HFFc6 (cell line): ENCODE data around the gene LEFTY2. TPM values are rescaled to one million over a fixed set of nuclear protein-coding genes. Genes with fewer than 3 reads are reported as not detected.

ENCODE experiments used
- DNase-seq: peaks from one replicate; pipeline ENCODE4 v3.0.0-alpha.2; 2018
- H3K27ac Mint-ChIP-seq: 2 replicates; pipeline ENCODE4 v1.8.0; 2020; ENCODE audit warnings: mild to moderate bottlenecking, mixed read lengths
- H3K27me3 Mint-ChIP-seq: 2 replicates; pipeline ENCODE4 v1.8.0; 2021; ENCODE audit warnings: mild to moderate bottlenecking, moderate library complexity, mixed read lengths; ENCODE audit not compliant: insufficient read depth
- H3K36me3 Mint-ChIP-seq: 2 replicates; pipeline ENCODE4 v1.8.0; 2021; ENCODE audit warnings: low read depth, mixed read lengths
- H3K4me1 Mint-ChIP-seq: 2 replicates; pipeline ENCODE4 v1.8.0; 2020; ENCODE audit warnings: low read depth, mixed read lengths
- H3K4me3 Mint-ChIP-seq: 2 replicates; pipeline ENCODE4 v1.8.0; 2020; ENCODE audit warnings: mild to moderate bottlenecking, moderate library complexity, mixed read lengths
- H3K9me3 Mint-ChIP-seq: 2 replicates; pipeline ENCODE4 v1.8.0; 2020; ENCODE audit warnings: mild to moderate bottlenecking, mixed read lengths
- CTCF ChIP-seq: fragments of 200-600 bp; sonication (generic); IDR thresholded peaks from 2 replicates; pipeline ENCODE4 v1.5.0; 2021; ENCODE audit warnings: antibody characterized with exemption, mild to moderate bottlenecking
- total RNA-seq, 6 experiments: library from RNA; stranded (reverse); fragmentation: NEBNext Ultra II Directional; extraction: Animal tissue kit (Norgen Biotek cat#: 25700); gene quantifications; 2 replicates in 1 of 6; 3 replicates in 5 of 6; pipeline ENCODE4 v1.2.3, GENCODE V29; 2021

LEFTY2 gene
- total RNA-seq, 6 experiments from 2014 or later = not detected

- Mint-ChIP-seq H3K9me3 (no peaks in the 10 kb centered on the region), H3K4me3 (no peak overlapping the region), H3K36me3 (no peaks in the 10 kb centered on the region), H3K4me1 (no peaks in the 10 kb centered on the region), H3K27ac (no peak overlapping the region), H3K27me3 (peaks cover 12% of the 10 kb centered on the region)
- no peak for TF ChIP-seq CTCF
- no peak for DNase-seq
Measured at GRCh38 chr1:225961659-225962439, 20.8 kb upstream of the LEFTY2 start.

GRCh38 chr1:225958041-225958440, 17.0 kb upstream of the LEFTY2 start:
- Mint-ChIP-seq H3K4me3 (no peak overlapping the region), H3K9me3 (no peaks in the 10 kb centered on the region), H3K27me3 (peaks cover 27% of the 10 kb centered on the region), H3K4me1 (no peaks in the 10 kb centered on the region), H3K36me3 (no peaks in the 10 kb centered on the region), H3K27ac (no peak overlapping the region)
- TF ChIP-seq CTCF = no peak
- no peak for DNase-seq

GRCh38 chr1:225954753-225955152, 13.7 kb upstream of the LEFTY2 start:
- no peaks in the 10 kb centered on the region for H3K36me3 Mint-ChIP-seq
- H3K9me3 Mint-ChIP-seq = no peaks in the 10 kb centered on the region
- no peak for DNase-seq
- H3K4me1 Mint-ChIP-seq = no peaks in the 10 kb centered on the region
- no peak overlapping the region for H3K27ac Mint-ChIP-seq
- H3K4me3 Mint-ChIP-seq = no peak overlapping the region
- peaks cover 32% of the 10 kb centered on the region for H3K27me3 Mint-ChIP-seq
- TF ChIP-seq CTCF = no peak

- no peak for DNase-seq
- Mint-ChIP-seq H3K27me3 (peaks cover 39% of the 10 kb centered on the region), H3K27ac (no peak overlapping the region), H3K4me3 (no peak overlapping the region), H3K9me3 (no peaks in the 10 kb centered on the region), H3K36me3 (no peaks in the 10 kb centered on the region), H3K4me1 (no peaks in the 10 kb centered on the region)
- no peak for TF ChIP-seq CTCF
Measured at GRCh38 chr1:225953315-225953714, 12.3 kb upstream of the LEFTY2 start.

- Mint-ChIP-seq H3K9me3 (no peaks in the 10 kb centered on the region), H3K4me3 (no peak overlapping the region), H3K27ac (no peak overlapping the region), H3K27me3 (peaks cover 40% of the 10 kb centered on the region), H3K4me1 (no peaks in the 10 kb centered on the region; the same call in 1 of the 2 replicates), H3K36me3 (no peaks in the 10 kb centered on the region)
- no peak for TF ChIP-seq CTCF
- DNase-seq = no peak
Measured at GRCh38 chr1:225950905-225951497, 10.0 kb upstream of the LEFTY2 start.
